Uterus (tissue), 4 donors: ENCODE results near the gene CLSTN2. TPM values are rescaled to one million over a fixed set of nuclear protein-coding genes. Genes with fewer than 3 reads are reported as not detected.

ENCODE experiments used
- DNase-seq, 2 donors: peaks; one replicate each; pipeline ENCODE4 v3.0.0-alpha.2; 2019 to 2020
- H3K27ac ChIP-seq, 2 donors: fragments of 200-600 bp; sonication (generic); 1 replicate in 1 of 2; 2 replicates in 1 of 2; pipeline ENCODE4 v1.5.1; 2016 to 2018
- H3K27me3 ChIP-seq, 2 donors: fragments of 200-600 bp; sonication (generic); one replicate each; pipeline ENCODE4 v1.5.1; 2018 to 2019; ENCODE audit warnings: control low read depth in 1 of 2
- H3K36me3 ChIP-seq, 2 donors: fragments of 200-600 bp; sonication (generic); one replicate each; pipeline ENCODE4 v1.5.1; 2019; ENCODE audit warnings: control low read depth in 1 of 2
- H3K4me1 ChIP-seq, 2 donors: fragments of 200-600 bp; sonication (generic); one replicate each; pipeline ENCODE4 v1.5.1; 2018 to 2019; ENCODE audit warnings: control low read depth in 1 of 2
- H3K4me3 ChIP-seq, 2 donors: fragments of 200-600 bp; sonication (generic); 1 replicate in 1 of 2; 2 replicates in 1 of 2; pipeline ENCODE4 v1.5.1; 2018 to 2019; ENCODE audit warnings: mild to moderate bottlenecking in 1 of 2
- H3K9me3 ChIP-seq, 2 donors: fragments of 200-600 bp; sonication (generic); one replicate each; pipeline ENCODE4 v1.5.1; 2019; ENCODE audit warnings: control low read depth in 1 of 2
- CTCF ChIP-seq, 4 experiments: fragments of 200-600 bp in 2 of 4; fragments of 450-650 bp in 2 of 4; sonication (generic) in 2 of 4; IDR thresholded peaks; one replicate each; pipeline ENCODE4 v1.5.1; 2016 to 2019; ENCODE audit warnings: antibody characterized with exemption in 4 of 4, mild to moderate bottlenecking in 2 of 4, moderate library complexity in 1 of 4
- POLR2A ChIP-seq, 2 donors: fragments of 450-650 bp; IDR thresholded peaks; one replicate each; pipeline ENCODE4 v1.6.1; 2016; ENCODE audit warnings: antibody characterized with exemption in 2 of 2, mild to moderate bottlenecking in 1 of 2, moderate library complexity in 1 of 2
- intact Hi-C: fragments of 100-400 bp; cut with DNase I; formaldehyde crosslinking; loops from one replicate; pipeline ENCODE4 v1.15.1; 2023; ENCODE audit warnings: low total_unique reads
- total RNA-seq, 4 donors: library from RNA; depleted of rRNA in 3 of 4; stranded (reverse); fragments of >200 nt in 3 of 4; gene quantifications; one replicate each; pipeline versions ENCODE4 v1.1.0 to v1.2.4, GENCODE V29; 2014 to 2023
- donor health status: DM: yes; HTN: yes; CAD: no.

CLSTN2 gene
- total RNA-seq, 4 donors from 2014 or later: 4.7 to 32.2 (median 19.2) TPM

- intact Hi-C loops: no loop called here
- H3K4me3 ChIP-seq: no peak overlapping the region
- TF ChIP-seq CTCF (IDR thresholded peaks at IDR 0.05): no peak
- TF ChIP-seq POLR2A (IDR thresholded peaks at IDR 0.05): no peak
- H3K4me1 ChIP-seq: no peaks in the 10 kb centered on the region
- H3K36me3 ChIP-seq: no peaks in the 10 kb centered on the region
- no peak overlapping the region for H3K27ac ChIP-seq
- no peaks in the 10 kb centered on the region for H3K9me3 ChIP-seq
- H3K27me3 ChIP-seq: no peaks in the 10 kb centered on the region
- no peak for DNase-seq
Measured at GRCh38 chr3:140236836-140237501, 302.0 kb downstream of the CLSTN2 start.

- no peaks in the 10 kb centered on the region for H3K4me1 ChIP-seq
- H3K27ac ChIP-seq: no peak overlapping the region
- no peaks in the 10 kb centered on the region for H3K9me3 ChIP-seq
- no peaks in the 10 kb centered on the region for H3K36me3 ChIP-seq
- H3K4me3 ChIP-seq: no peak overlapping the region
- no peak for TF ChIP-seq CTCF (IDR thresholded peaks at IDR 0.05)
- no peak for TF ChIP-seq POLR2A (IDR thresholded peaks at IDR 0.05)
- no peak for DNase-seq
- no peaks in the 10 kb centered on the region for H3K27me3 ChIP-seq
- intact Hi-C loops: no loop called here
Measured at GRCh38 chr3:140238646-140239314, 303.8 kb downstream of the CLSTN2 start.

GRCh38 chr3:140242818-140243276 lies 307.9 kb downstream of the CLSTN2 start:
- H3K9me3 ChIP-seq: no peaks in the 10 kb centered on the region
- DNase-seq: no peak
- no peaks in the 10 kb centered on the region for H3K4me1 ChIP-seq
- no peaks in the 10 kb centered on the region for H3K36me3 ChIP-seq
- H3K27me3 ChIP-seq: no peaks in the 10 kb centered on the region
- TF ChIP-seq CTCF (IDR thresholded peaks at IDR 0.05) (no peak), POLR2A (IDR thresholded peaks at IDR 0.05) (no peak)
- no peak overlapping the region for H3K27ac ChIP-seq
- intact Hi-C loops: no loop called here
- no peak overlapping the region for H3K4me3 ChIP-seq

GRCh38 chr3:140243575-140243974 lies 308.6 kb downstream of the CLSTN2 start:
- TF ChIP-seq POLR2A (IDR thresholded peaks at IDR 0.05) (no peak), CTCF (IDR thresholded peaks at IDR 0.05) (no peak)
- H3K36me3 ChIP-seq: no peaks in the 10 kb centered on the region
- H3K27me3 ChIP-seq: no peaks in the 10 kb centered on the region
- no peak overlapping the region for H3K4me3 ChIP-seq
- no peaks in the 10 kb centered on the region for H3K9me3 ChIP-seq
- DNase-seq: no peak
- no peaks in the 10 kb centered on the region for H3K4me1 ChIP-seq
- intact Hi-C loops: no loop called here
- no peak overlapping the region for H3K27ac ChIP-seq

GRCh38 chr3:140244893-140245292 lies 309.9 kb downstream of the CLSTN2 start:
- H3K9me3 ChIP-seq: no peaks in the 10 kb centered on the region
- no peak for DNase-seq
- no peak for TF ChIP-seq POLR2A (IDR thresholded peaks at IDR 0.05)
- TF ChIP-seq CTCF (IDR thresholded peaks at IDR 0.05): no peak
- intact Hi-C loops: no loop called here
- H3K27ac ChIP-seq: no peak overlapping the region
- H3K36me3 ChIP-seq: no peaks in the 10 kb centered on the region
- H3K27me3 ChIP-seq: no peaks in the 10 kb centered on the region
- H3K4me3 ChIP-seq: no peak overlapping the region
- H3K4me1 ChIP-seq: no peaks in the 10 kb centered on the region
